LNCAP (cell line): Measurements from ENCODE around the gene SH3GL1.

Source experiments
- CTCF ChIP-seq: fragments of 450-650 bp; IDR thresholded peaks from 2 replicates; pipeline ENCODE4 v1.5.1; 2017; ENCODE audit warnings: mild to moderate bottlenecking

The SH3GL1 gene

GRCh38 chr19:4400135-4400936 lies at the start of gene SH3GL1:
Gene SH3GL1, minus strand, starts transcription at chr19:4400547. Its CDS starts 179 bp downstream, at chr19:4400368.
- peak; percentile 100 for TF ChIP-seq CTCF

DNA sequence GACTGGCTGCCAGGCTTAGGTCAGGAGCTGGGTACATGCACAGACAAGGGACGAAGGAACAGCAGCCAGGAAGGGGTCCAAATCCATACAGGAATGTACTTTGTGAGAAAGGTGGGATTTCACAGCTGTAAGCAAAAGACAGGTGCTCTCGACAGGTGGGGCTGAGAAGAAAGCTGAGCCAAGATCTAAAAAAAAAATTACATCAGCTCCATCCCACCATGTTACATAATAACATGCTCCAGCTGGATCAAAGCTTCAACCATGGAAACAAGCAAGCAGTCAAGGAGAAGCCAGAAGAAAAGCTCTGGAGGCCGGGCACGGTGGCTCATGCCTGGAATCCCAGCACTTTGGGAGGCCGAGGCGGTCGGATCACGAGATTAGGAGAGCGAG lies 49.3 kb upstream of the SH3GL1 start:
- no peak for TF ChIP-seq CTCF

DNA sequence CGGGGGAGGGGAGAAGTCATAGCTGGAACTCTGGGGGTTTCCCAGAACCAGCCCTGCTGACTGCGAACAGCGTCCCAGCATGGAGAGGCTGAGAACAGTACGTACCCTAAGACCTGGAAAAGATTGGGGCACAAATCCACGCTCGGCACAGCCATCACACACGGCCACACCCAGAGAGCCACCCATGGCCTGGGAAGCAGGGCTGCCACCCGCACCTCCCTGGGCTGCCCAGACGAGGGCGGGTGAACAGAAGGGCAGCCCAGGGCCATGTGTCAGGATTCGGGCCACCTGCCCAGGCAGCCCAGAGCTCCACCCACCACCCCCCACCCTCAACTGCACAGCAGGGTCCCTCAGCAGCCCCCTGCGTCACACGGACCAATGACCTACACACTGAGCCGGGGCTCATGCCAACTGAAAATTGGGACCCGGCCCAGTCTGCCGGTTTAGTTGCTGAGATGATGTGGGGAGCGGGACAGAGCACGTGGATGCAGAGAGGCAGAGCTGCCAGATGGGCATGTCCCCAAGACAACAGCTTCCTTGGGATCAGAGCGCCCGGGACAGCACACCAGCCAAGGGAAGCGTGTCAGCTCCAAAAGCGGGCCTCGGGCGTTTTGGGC lies 48.8 kb upstream of the SH3GL1 start:
- peak; percentile 15; the same call in 1 of the 2 replicates for TF ChIP-seq CTCF

- no peak for TF ChIP-seq CTCF
Observed at GRCh38 chr19:4448147-4448985, 48.0 kb upstream of the SH3GL1 start.

- no peak for TF ChIP-seq CTCF
Observed at GRCh38 chr19:4447327-4448146, 47.2 kb upstream of the SH3GL1 start.

- TF ChIP-seq CTCF, result no peak
Observed at GRCh38 chr19:4446704-4447200, 46.4 kb upstream of the SH3GL1 start.
